HG02943 (cell line): Measurements from ENCODE around the gene CCDC138.

ENCODE experiments used
- ATAC-seq: cut with Tn5 transposase; IDR thresholded peaks from one replicate; pipeline ENCODE4 v1.9.1; 2021; ENCODE audit warnings: mild to moderate bottlenecking, low read depth, moderate library complexity; ENCODE audit not compliant: unreplicated experiment

CCDC138 gene

GRCh38 chr2:108824316-108825070 lies 37.9 kb downstream of the CCDC138 start:
- ATAC-seq, result no peak

GRCh38 chr2:108825254-108825653 lies 38.7 kb downstream of the CCDC138 start:
- ATAC-seq, result no peak

GRCh38 chr2:108825736-108826135 lies 39.2 kb downstream of the CCDC138 start:
- no peak for ATAC-seq

- no peak for ATAC-seq
Observed at GRCh38 chr2:108829578-108830310, 43.2 kb downstream of the CCDC138 start.

GRCh38 chr2:108833219-108833618 lies 46.6 kb downstream of the CCDC138 start:
- ATAC-seq, result no peak

GRCh38 chr2:108834620-108835019 lies 48.0 kb downstream of the CCDC138 start:
- no peak for ATAC-seq

GRCh38 chr2:108835040-108835439 lies 48.5 kb downstream of the CCDC138 start:
- ATAC-seq, result no peak

GRCh38 chr2:108837198-108837597 lies 50.6 kb downstream of the CCDC138 start:
- ATAC-seq, result no peak

GRCh38 chr2:108841506-108841905 lies 54.9 kb downstream of the CCDC138 start:
- ATAC-seq, result no peak

- no peak for ATAC-seq
Observed at GRCh38 chr2:108845923-108846322, 59.4 kb downstream of the CCDC138 start.

- no peak for ATAC-seq
Observed at GRCh38 chr2:108847000-108847399, 60.4 kb downstream of the CCDC138 start.

- no peak for ATAC-seq
Observed at GRCh38 chr2:108852375-108852774, 65.8 kb downstream of the CCDC138 start.

GRCh38 chr2:108853421-108853820 lies 66.8 kb downstream of the CCDC138 start:
- no peak for ATAC-seq

GRCh38 chr2:108854484-108854883 lies 67.9 kb downstream of the CCDC138 start:
- no peak for ATAC-seq

GRCh38 chr2:108855194-108855593 lies 68.6 kb downstream of the CCDC138 start:
- no peak for ATAC-seq

- ATAC-seq, result no peak
Observed at GRCh38 chr2:108858894-108859293, 72.3 kb downstream of the CCDC138 start.

GRCh38 chr2:108866041-108866440 lies 79.5 kb downstream of the CCDC138 start:
- no peak for ATAC-seq

- no peak for ATAC-seq
Observed at GRCh38 chr2:108868911-108869310, 82.3 kb downstream of the CCDC138 start.

- ATAC-seq, result no peak
Observed at GRCh38 chr2:108869542-108869941, 83.0 kb downstream of the CCDC138 start.

- no peak for ATAC-seq
Observed at GRCh38 chr2:108870069-108870644, 83.6 kb downstream of the CCDC138 start.

GRCh38 chr2:108877506-108877905 lies 90.9 kb downstream of the CCDC138 start:
- no peak for ATAC-seq

GRCh38 chr2:108878276-108878675 lies 91.7 kb downstream of the CCDC138 start:
- no peak for ATAC-seq
